Kidney epithelial cell (primary cell): Measurements from ENCODE around the gene MAGI3. TPM values are rescaled to one million over a fixed set of nuclear protein-coding genes. Genes with fewer than 3 reads are reported as not detected.

Experiments used
- DNase-seq: peaks from one replicate; pipeline ENCODE4 v3.0.0-alpha.2; 2010; ENCODE audit warnings: low read depth
- H3K27me3 ChIP-seq: 2 replicates; pipeline ENCODE4 v1.6.0; 2011; ENCODE audit warnings: low read length; ENCODE audit not compliant: control insufficient read depth, insufficient read depth
- H3K36me3 ChIP-seq: 2 replicates; pipeline ENCODE4 v1.5.1; 2011; ENCODE audit warnings: low read length; ENCODE audit not compliant: control insufficient read depth, insufficient read depth
- H3K4me3 ChIP-seq: 2 replicates; pipeline ENCODE4 v1.5.1; 2011; ENCODE audit warnings: low read depth, mild to moderate bottlenecking, control low read depth, low read length
- CTCF ChIP-seq: IDR thresholded peaks from 2 replicates; pipeline ENCODE4 v1.5.1; 2011; ENCODE audit warnings: mild to moderate bottlenecking, moderate library complexity, low read length, control low read depth, inconsistent platforms; ENCODE audit not compliant: insufficient read depth, poor library complexity, severe bottlenecking
- total RNA-seq: library from RNA; depleted of rRNA; stranded (reverse); fragments of >200 nt; gene quantifications from 2 replicates; pipeline ENCODE4 v1.2.3, GENCODE V29; 2015

Gene MAGI3
- total RNA-seq, 1 donor from 2014 or later: 3.7 TPM

GRCh38 chr1:113670650-113671049 is 280.3 kb downstream of the MAGI3 start:
- Histone ChIP-seq H3K36me3 (no peaks in the 10 kb centered on the region), H3K4me3 (no peak overlapping the region), H3K27me3 (no peaks in the 10 kb centered on the region)
- TF ChIP-seq CTCF: no peak
- DNase-seq: no peak

GRCh38 chr1:113672491-113672890 is 282.2 kb downstream of the MAGI3 start:
- no peak for DNase-seq

GRCh38 chr1:113674591-113674990 is 284.3 kb downstream of the MAGI3 start:
- H3K4me3 ChIP-seq: no peak overlapping the region
- no peak for TF ChIP-seq CTCF
- DNase-seq: no peak
- H3K27me3 ChIP-seq: no peaks in the 10 kb centered on the region
- no peaks in the 10 kb centered on the region for H3K36me3 ChIP-seq

More at GRCh38 chr1:113672491-113672890, 282.2 kb downstream of the MAGI3 start:
- Histone ChIP-seq H3K27me3 (no peaks in the 10 kb centered on the region), H3K4me3 (no peak overlapping the region), H3K36me3 (no peaks in the 10 kb centered on the region)
- no peak for TF ChIP-seq CTCF

GRCh38 chr1:113675302-113675701 is 285.0 kb downstream of the MAGI3 start:
- DNase-seq: no peak
- no peaks in the 10 kb centered on the region for H3K36me3 ChIP-seq
- H3K27me3 ChIP-seq: no peaks in the 10 kb centered on the region
- no peak overlapping the region for H3K4me3 ChIP-seq
- no peak for TF ChIP-seq CTCF

- Histone ChIP-seq H3K27me3 (no peaks in the 10 kb centered on the region), H3K4me3 (no peak overlapping the region), H3K36me3 (no peaks in the 10 kb centered on the region)
- TF ChIP-seq CTCF: no peak
- no peak for DNase-seq
These were observed 286.2 kb downstream of the MAGI3 start for GRCh38 chr1:113676524-113676923.
